Osteoblast (primary cell): ENCODE measurements around the gene PCARE. TPM values are rescaled to one million over a fixed set of nuclear protein-coding genes. Genes with fewer than 3 reads are reported as not detected.

ENCODE experiments used
- DNase-seq: peaks from one replicate; pipeline ENCODE4 v3.0.0; 2011; ENCODE audit warnings: low spot score, mixed read lengths; ENCODE audit not compliant: insufficient read length; ENCODE audit errors: missing footprints
- H2AFZ ChIP-seq: 2 replicates; pipeline ENCODE4 v1.6.0; 2011; ENCODE audit warnings: mild to moderate bottlenecking, low read length
- H3K27ac ChIP-seq: 2 replicates; pipeline ENCODE4 v1.5.1; 2011; ENCODE audit warnings: mild to moderate bottlenecking, low read depth, low read length, moderate library complexity
- H3K27me3 ChIP-seq: 2 replicates; pipeline ENCODE4 v1.6.0; 2012; ENCODE audit warnings: mild to moderate bottlenecking, control low read depth, inconsistent platforms, low read length, moderate library complexity; ENCODE audit not compliant: insufficient read depth
- H3K36me3 ChIP-seq: 2 replicates; pipeline ENCODE4 v1.5.1; 2011; ENCODE audit warnings: mild to moderate bottlenecking, low read length, control low read depth, moderate library complexity; ENCODE audit not compliant: insufficient read depth
- H3K4me1 ChIP-seq: 2 replicates; pipeline ENCODE4 v1.5.1; 2011; ENCODE audit warnings: mild to moderate bottlenecking, low read length, control low read depth, moderate library complexity; ENCODE audit not compliant: insufficient read depth
- H3K4me2 ChIP-seq: 2 replicates; pipeline ENCODE4 v1.6.0; 2011; ENCODE audit warnings: mild to moderate bottlenecking, low read length; ENCODE audit not compliant: insufficient read depth
- H3K4me3 ChIP-seq: fragments of 200-600 bp; sonication (generic); 3 replicates; pipeline ENCODE4 v1.5.1; 2012; ENCODE audit warnings: mild to moderate bottlenecking, low read length, inconsistent platforms; ENCODE audit not compliant: insufficient read depth
- H3K79me2 ChIP-seq: 2 replicates; pipeline ENCODE4 v1.6.0; 2012; ENCODE audit warnings: mild to moderate bottlenecking, low read length, control low read depth, inconsistent platforms; ENCODE audit not compliant: insufficient read depth
- H3K9me3 ChIP-seq: 2 replicates; pipeline ENCODE4 v1.5.1; 2011; ENCODE audit warnings: low read depth, low read length, control low read depth
- H4K20me1 ChIP-seq: 2 replicates; pipeline ENCODE4 v1.6.0; 2012; ENCODE audit warnings: mild to moderate bottlenecking, low read length, control low read depth; ENCODE audit not compliant: insufficient read depth
- total RNA-seq: library from RNA; depleted of rRNA; stranded (reverse); fragments of >200 nt; gene quantifications from 2 replicates; pipeline ENCODE4 v1.2.3, GENCODE V29; 2012
- TF ChIP-seq, protein P1 (sequence below): IDR thresholded peaks from 2 replicates; pipeline ENCODE4 v1.5.1; 2011; ENCODE audit warnings: mild to moderate bottlenecking, low read depth, low read length, moderate library complexity; ENCODE audit errors: extremely low read depth

Gene PCARE
- total RNA-seq, 1 donor: not detected

DNA sequence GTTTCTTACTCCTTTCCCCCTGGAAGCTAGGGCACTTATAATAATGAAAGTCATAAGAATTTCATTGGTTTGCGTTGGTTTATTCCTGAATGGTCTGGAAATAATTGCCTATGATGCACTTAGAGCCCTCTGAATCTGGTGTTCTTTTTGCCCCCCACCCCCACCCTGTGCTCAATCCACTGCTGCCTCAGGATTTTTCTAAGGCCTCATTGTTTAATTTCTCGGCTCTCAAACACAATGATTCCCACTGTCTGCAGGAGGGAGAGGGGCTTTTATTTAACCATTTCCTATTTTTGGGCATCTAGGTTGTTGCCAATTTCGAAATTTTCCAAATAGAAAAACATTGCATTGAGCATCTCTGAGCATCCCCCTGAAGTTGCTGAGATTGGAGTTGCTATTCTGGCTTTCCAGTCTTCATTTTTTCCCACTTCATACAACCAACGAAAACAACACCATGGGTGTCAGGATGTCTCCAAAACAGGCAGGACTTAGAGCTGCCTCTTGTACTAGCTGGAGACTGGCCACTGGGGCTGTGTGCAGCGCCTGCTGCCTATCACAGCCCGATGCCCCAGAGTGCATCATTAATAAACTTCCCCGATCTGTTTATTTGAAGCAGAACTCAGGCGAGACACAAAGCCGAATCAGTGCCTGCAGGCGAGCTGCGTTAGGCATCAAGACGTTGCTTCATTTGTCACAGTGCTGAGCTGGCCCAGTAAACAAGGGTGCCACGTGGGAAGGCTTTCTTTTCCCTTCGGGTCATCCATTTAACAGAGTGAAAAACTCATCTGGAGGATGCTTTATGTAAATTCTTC, 1.8 kb upstream of the PCARE start:
- Histone ChIP-seq H3K4me2 (peak overlapping the region; percentile 55), H3K27me3 (no peaks in the 10 kb centered on the region), H3K4me3 (peak overlapping the region; percentile 48), H3K4me1 (no peaks in the 10 kb centered on the region), H4K20me1 (no peaks in the 10 kb centered on the region), H3K9me3 (peaks cover 10% of the 10 kb centered on the region), H3K79me2 (no peaks in the 10 kb centered on the region), H3K27ac (no peak overlapping the region), H2AFZ (peak overlapping the region; percentile 77), H3K36me3 (no peaks in the 10 kb centered on the region)
- TF ChIP-seq, protein P1, sequence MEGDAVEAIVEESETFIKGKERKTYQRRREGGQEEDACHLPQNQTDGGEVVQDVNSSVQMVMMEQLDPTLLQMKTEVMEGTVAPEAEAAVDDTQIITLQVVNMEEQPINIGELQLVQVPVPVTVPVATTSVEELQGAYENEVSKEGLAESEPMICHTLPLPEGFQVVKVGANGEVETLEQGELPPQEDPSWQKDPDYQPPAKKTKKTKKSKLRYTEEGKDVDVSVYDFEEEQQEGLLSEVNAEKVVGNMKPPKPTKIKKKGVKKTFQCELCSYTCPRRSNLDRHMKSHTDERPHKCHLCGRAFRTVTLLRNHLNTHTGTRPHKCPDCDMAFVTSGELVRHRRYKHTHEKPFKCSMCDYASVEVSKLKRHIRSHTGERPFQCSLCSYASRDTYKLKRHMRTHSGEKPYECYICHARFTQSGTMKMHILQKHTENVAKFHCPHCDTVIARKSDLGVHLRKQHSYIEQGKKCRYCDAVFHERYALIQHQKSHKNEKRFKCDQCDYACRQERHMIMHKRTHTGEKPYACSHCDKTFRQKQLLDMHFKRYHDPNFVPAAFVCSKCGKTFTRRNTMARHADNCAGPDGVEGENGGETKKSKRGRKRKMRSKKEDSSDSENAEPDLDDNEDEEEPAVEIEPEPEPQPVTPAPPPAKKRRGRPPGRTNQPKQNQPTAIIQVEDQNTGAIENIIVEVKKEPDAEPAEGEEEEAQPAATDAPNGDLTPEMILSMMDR: no peak
- DNase-seq: peak; percentile 88

DNA sequence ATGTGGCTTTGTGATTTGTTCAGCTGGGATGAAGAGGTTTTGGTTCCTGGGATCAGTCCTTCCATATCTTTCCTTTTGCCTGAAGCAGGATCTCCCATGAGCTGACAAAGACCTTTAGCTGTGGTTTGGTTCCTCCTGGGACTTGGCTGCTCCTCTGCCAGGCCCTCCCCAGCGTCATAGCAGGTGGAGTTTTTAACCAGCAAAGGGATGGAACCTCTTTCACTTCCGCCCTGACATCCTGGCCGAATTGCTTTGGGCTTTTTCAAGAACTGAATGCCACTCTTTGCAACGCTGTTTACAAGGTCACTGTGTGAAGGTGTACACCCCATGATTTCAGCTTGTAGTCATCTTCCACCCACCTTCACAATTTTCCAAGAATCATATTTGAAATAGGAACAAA, 390 bp downstream of the PCARE start:
- Histone ChIP-seq H3K27me3 (no peaks in the 10 kb centered on the region), H3K9me3 (no peaks in the 10 kb centered on the region), H2AFZ (no peak overlapping the region), H3K27ac (no peak overlapping the region), H3K4me1 (no peaks in the 10 kb centered on the region), H4K20me1 (no peaks in the 10 kb centered on the region), H3K79me2 (no peaks in the 10 kb centered on the region), H3K4me3 (no peak overlapping the region), H3K4me2 (no peak overlapping the region), H3K36me3 (no peaks in the 10 kb centered on the region)
- DNase-seq: no peak
- TF ChIP-seq, protein P1: no peak

DNA sequence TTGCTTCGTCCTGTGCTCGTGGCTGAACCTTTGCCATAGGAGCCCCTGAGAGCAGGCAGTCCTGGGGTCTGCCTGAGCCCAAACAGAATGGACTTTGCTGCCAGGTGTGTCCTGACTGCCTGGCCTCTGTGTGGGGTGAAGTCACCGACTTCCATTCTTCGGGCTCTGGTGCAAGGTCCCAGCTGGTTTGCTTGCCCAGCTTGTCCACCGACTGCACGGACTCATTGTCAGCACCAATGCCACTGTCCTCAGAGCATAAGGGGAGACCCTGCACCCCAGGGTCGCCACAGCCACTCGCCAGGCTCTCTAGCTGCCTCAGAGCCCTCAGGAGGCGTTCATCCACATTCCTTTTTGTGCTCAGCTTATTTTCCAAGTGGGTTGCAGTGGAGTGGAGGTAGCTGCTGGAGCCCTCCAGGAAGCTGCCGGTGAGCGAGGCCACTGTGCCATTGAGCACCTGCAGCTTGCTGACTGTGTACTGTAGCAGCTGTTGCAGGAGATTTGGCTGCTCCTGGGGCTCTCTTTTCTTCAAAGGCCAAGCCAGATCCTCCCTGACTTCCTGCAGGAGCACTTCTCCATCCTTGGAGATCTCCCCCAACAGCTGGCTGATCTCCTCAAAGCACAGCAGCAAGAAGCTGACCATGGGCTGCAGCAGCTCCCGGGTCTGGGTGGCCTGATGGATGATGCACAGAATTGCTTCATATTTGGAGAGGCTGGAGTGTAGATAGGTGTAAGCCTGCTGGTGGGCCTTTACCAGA, 1.2 kb downstream of the PCARE start:
- no peaks in the 10 kb centered on the region for H3K79me2 ChIP-seq
- no peak overlapping the region for H3K4me3 ChIP-seq
- DNase-seq: no peak
- no peaks in the 10 kb centered on the region for H3K4me1 ChIP-seq
- no peak overlapping the region for H2AFZ ChIP-seq
- H3K4me2 ChIP-seq: no peak overlapping the region
- no peaks in the 10 kb centered on the region for H3K27me3 ChIP-seq
- H4K20me1 ChIP-seq: no peaks in the 10 kb centered on the region
- no peaks in the 10 kb centered on the region for H3K9me3 ChIP-seq
- no peaks in the 10 kb centered on the region for H3K36me3 ChIP-seq
- H3K27ac ChIP-seq: no peak overlapping the region
- TF ChIP-seq, protein P1: no peak

DNA sequence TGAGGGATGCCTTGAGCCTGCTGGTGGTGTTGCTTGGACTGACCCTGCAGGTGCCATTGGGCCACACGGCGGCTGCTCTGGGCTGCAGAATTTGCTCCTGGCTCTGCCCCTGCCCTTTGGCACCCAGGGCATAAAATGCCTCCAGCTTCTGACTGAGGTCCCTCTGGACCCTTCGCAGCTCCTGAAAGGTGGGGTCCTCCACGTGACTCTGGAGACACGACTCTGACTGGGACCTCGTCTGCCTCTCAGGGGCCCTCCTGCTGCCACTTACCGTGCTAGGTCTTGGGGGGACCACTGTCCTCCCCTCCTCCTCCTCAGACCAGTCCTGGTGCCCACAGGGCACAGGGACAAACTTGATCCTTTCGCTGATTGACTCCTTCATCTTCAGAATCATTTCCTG, 2.1 kb downstream of the PCARE start:
- TF ChIP-seq, protein P1: no peak
- H3K4me3 ChIP-seq: no peak overlapping the region
- no peak for DNase-seq
- H3K9me3 ChIP-seq: no peaks in the 10 kb centered on the region
- no peaks in the 10 kb centered on the region for H3K79me2 ChIP-seq
- H3K4me2 ChIP-seq: no peak overlapping the region
- no peak overlapping the region for H3K27ac ChIP-seq
- H3K27me3 ChIP-seq: no peaks in the 10 kb centered on the region
- H4K20me1 ChIP-seq: no peaks in the 10 kb centered on the region
- no peak overlapping the region for H2AFZ ChIP-seq
- no peaks in the 10 kb centered on the region for H3K4me1 ChIP-seq
- no peaks in the 10 kb centered on the region for H3K36me3 ChIP-seq
